Right renal cortex interstitium (tissue), 3 donors: ENCODE measurements around the gene STK24. TPM values are rescaled to one million over a fixed set of nuclear protein-coding genes. Genes with fewer than 3 reads are reported as not detected.
"Not testable (repeated sequence)": the region's sequence is repeated elsewhere in the genome, so short reads cannot be mapped to it uniquely, and the experiment has no call there.

Experiments
- DNase-seq, 3 donors: peaks; one replicate each; pipeline ENCODE4 v3.0.0-alpha.2; 2013; ENCODE audit warnings: low read depth in 3 of 3, low spot score in 2 of 3
- polyA plus RNA-seq, 3 donors: library from polyadenylated mRNA; unstranded; fragments of 120-200 nt; gene quantifications; one replicate each; pipeline ENCODE4 v1.2.1, GENCODE V29; 2013; ENCODE audit not compliant: insufficient read length in 3 of 3

The STK24 gene
- polyA plus RNA-seq, 3 donors: 114 to 117 (median 116) TPM

GRCh38 chr13:98420554-98421175, 156.2 kb downstream of the STK24 start:
- DNase-seq: no peak

- no peak for DNase-seq
Measured at GRCh38 chr13:98419786-98420553, 156.9 kb downstream of the STK24 start.

GRCh38 chr13:98416408-98416807, 160.5 kb downstream of the STK24 start:
- no peak for DNase-seq

GRCh38 chr13:98415326-98416070, 161.4 kb downstream of the STK24 start:
- no peak for DNase-seq

GRCh38 chr13:98413796-98414195, 163.1 kb downstream of the STK24 start:
- no peak for DNase-seq

- DNase-seq: not testable (repeated sequence)
Measured at GRCh38 chr13:98413278-98413677, 163.6 kb downstream of the STK24 start.

- DNase-seq: no peak
Measured at GRCh38 chr13:98411617-98412265, 165.2 kb downstream of the STK24 start.

GRCh38 chr13:98411013-98411412, 165.9 kb downstream of the STK24 start:
- DNase-seq: no peak

- DNase-seq: no peak
Measured at GRCh38 chr13:98410612-98411011, 166.3 kb downstream of the STK24 start.

GRCh38 chr13:98409281-98409680, 167.6 kb downstream of the STK24 start:
- no peak for DNase-seq

GRCh38 chr13:98407575-98407974, 169.3 kb downstream of the STK24 start:
- no peak for DNase-seq

GRCh38 chr13:98406971-98407370, 169.9 kb downstream of the STK24 start:
- no peak for DNase-seq

GRCh38 chr13:98406427-98406826, 170.5 kb downstream of the STK24 start:
- no peak for DNase-seq

GRCh38 chr13:98405690-98406344, 171.1 kb downstream of the STK24 start:
- no peak for DNase-seq

- no peak for DNase-seq
Measured at GRCh38 chr13:98405107-98405571, 171.8 kb downstream of the STK24 start.

GRCh38 chr13:98403076-98403475, 173.8 kb downstream of the STK24 start:
- DNase-seq: no peak

- no peak for DNase-seq
Measured at GRCh38 chr13:98401934-98402333, 175.0 kb downstream of the STK24 start.

- no peak for DNase-seq
Measured at GRCh38 chr13:98399756-98400155, 177.2 kb downstream of the STK24 start.

GRCh38 chr13:98398581-98398980, 178.3 kb downstream of the STK24 start:
- DNase-seq: no peak

GRCh38 chr13:98397861-98398260, 179.0 kb downstream of the STK24 start:
- DNase-seq: no peak
